ENCODE data around the gene LAMA3. TPM values are rescaled to one million over a fixed set of nuclear protein-coding genes. Genes with fewer than 3 reads are reported as not detected.

LAMA3 gene
- total RNA-seq, 1 experiment from 2014 or later, result 8.1 TPM

GRCh38 chr18:23675896-23676295, 13.4 kb upstream of the LAMA3 start:
- Histone ChIP-seq H3K27me3 (ENCODE audit: control insufficient read depth, insufficient read depth, low read length) (peaks cover 11% of the 10 kb centered on the region; the same call in 1 of the 2 replicates), H3K4me1 (ENCODE audit: control insufficient read depth, insufficient read depth, low read length) (no peaks in the 10 kb centered on the region), H3K9me3 (ENCODE audit: control insufficient read depth, insufficient read depth, low read depth, low read length) (no peaks in the 10 kb centered on the region), H3K4me3 (ENCODE audit: low read depth in 2 of 2, low read length in 2 of 2) (no peak overlapping the region), H3K27ac (ENCODE audit: low read length) (no peak overlapping the region), H3K36me3 (ENCODE audit: control insufficient read depth, insufficient read depth, low read length) (no peaks in the 10 kb centered on the region)
- no peak for ATAC-seq
- BruUV-seq (replicated peaks), result no TSS peak
- CTCF ChIA-PET, result interaction anchor here (0.7 kb wide), 1 partner anchor 219 kb away, joined by 6 read pairs; no protein-coding TSS in a partner anchor
- TF ChIP-seq SIN3A (IDR thresholded peaks at IDR 0.05; ENCODE audit: borderline replicate concordance, insufficient read depth, low read depth, low read length), result no peak
- no peak for TF ChIP-seq POLR2AphosphoS5 (IDR thresholded peaks at IDR 0.05; ENCODE audit: low read depth, low read length)
- no peak for TF ChIP-seq TCF7L2 (IDR thresholded peaks at IDR 0.05; ENCODE audit: low read depth, low read length)
- TF ChIP-seq, protein P1, sequence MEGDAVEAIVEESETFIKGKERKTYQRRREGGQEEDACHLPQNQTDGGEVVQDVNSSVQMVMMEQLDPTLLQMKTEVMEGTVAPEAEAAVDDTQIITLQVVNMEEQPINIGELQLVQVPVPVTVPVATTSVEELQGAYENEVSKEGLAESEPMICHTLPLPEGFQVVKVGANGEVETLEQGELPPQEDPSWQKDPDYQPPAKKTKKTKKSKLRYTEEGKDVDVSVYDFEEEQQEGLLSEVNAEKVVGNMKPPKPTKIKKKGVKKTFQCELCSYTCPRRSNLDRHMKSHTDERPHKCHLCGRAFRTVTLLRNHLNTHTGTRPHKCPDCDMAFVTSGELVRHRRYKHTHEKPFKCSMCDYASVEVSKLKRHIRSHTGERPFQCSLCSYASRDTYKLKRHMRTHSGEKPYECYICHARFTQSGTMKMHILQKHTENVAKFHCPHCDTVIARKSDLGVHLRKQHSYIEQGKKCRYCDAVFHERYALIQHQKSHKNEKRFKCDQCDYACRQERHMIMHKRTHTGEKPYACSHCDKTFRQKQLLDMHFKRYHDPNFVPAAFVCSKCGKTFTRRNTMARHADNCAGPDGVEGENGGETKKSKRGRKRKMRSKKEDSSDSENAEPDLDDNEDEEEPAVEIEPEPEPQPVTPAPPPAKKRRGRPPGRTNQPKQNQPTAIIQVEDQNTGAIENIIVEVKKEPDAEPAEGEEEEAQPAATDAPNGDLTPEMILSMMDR (IDR thresholded peaks at IDR 0.05), result no peak
- no peak for TF ChIP-seq REST (IDR thresholded peaks at IDR 0.05; ENCODE audit: insufficient read depth in 1 of 2, low read depth in 2 of 2, low read length in 1 of 2)
- POLR2A ChIA-PET, result no interaction called here
- in situ Hi-C loops (cut with HindIII; ENCODE audit: low pct_unique_long_range_greater_than_20kb, low sequenced_read_pairs), result no loop called here
- DNase-seq (ENCODE audit: low read depth, low spot score), result no peak
- intact Hi-C loops (cut with micrococcal nuclease; ENCODE audit: unreplicated experiment), result no loop called here

DNA sequence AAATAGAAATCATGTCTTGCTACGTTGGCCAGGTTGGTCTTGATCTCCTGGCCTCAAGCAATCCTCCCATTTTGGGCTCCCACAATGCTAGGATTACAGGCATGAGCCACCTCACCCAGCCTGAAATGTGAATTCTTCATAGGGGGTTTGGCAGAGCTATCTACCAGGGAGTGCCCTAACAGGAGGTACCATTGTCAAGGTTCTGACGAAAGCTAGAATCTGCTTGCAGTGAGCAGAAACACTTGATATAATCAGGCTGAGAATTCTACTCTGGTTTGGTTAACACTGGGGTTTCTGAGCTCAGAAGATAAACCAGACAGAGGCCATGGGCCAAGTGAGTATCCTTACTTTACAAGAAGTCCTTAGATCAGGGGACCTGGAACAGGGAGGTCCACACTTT, 7.2 kb upstream of the LAMA3 start:
- DNase-seq (ENCODE audit: low read depth, low spot score), result no peak
- H3K9me3 ChIP-seq (ENCODE audit: control insufficient read depth, insufficient read depth, low read depth, low read length), result no peaks in the 10 kb centered on the region
- no peak for ATAC-seq
- no TSS peak for BruUV-seq (replicated peaks)
- H3K4me3 ChIP-seq (ENCODE audit: low read depth in 2 of 2, low read length in 2 of 2), result no peak overlapping the region
- H3K27ac ChIP-seq (ENCODE audit: low read length), result no peak overlapping the region
- intact Hi-C loops (cut with micrococcal nuclease; ENCODE audit: unreplicated experiment) (no loop called here), in situ Hi-C loops (cut with HindIII; ENCODE audit: low pct_unique_long_range_greater_than_20kb, low sequenced_read_pairs) (no loop called here)
- ChIA-PET POLR2A (no interaction called here), CTCF (no interaction called here)
- peaks cover 9% of the 10 kb centered on the region; the same call in 1 of the 2 replicates for H3K27me3 ChIP-seq (ENCODE audit: control insufficient read depth, insufficient read depth, low read length)
- peaks cover 2% of the 10 kb centered on the region; the same call in 1 of the 2 replicates for H3K4me1 ChIP-seq (ENCODE audit: control insufficient read depth, insufficient read depth, low read length)
- TF ChIP-seq POLR2AphosphoS5 (IDR thresholded peaks at IDR 0.05; ENCODE audit: low read depth, low read length) (no peak), TCF7L2 (IDR thresholded peaks at IDR 0.05; ENCODE audit: low read depth, low read length) (no peak), SIN3A (IDR thresholded peaks at IDR 0.05; ENCODE audit: borderline replicate concordance, insufficient read depth, low read depth, low read length) (no peak), REST (IDR thresholded peaks at IDR 0.05; ENCODE audit: insufficient read depth in 1 of 2, low read depth in 2 of 2, low read length in 1 of 2) (no peak)
- TF ChIP-seq, protein P1 (IDR thresholded peaks at IDR 0.05), result no peak
- no peaks in the 10 kb centered on the region for H3K36me3 ChIP-seq (ENCODE audit: control insufficient read depth, insufficient read depth, low read length)

All from Panc1 (cell line).